HG02981 (cell line): ENCODE measurements around the gene ECPAS.
"Not testable (repeated sequence)": the region's sequence is repeated elsewhere in the genome, so short reads cannot be mapped to it uniquely, and the experiment has no call there.

Experiments used
- ATAC-seq: cut with Tn5 transposase; IDR thresholded peaks from one replicate; pipeline ENCODE4 v1.9.1; 2021; ENCODE audit warnings: mild to moderate bottlenecking, moderate library complexity; ENCODE audit not compliant: unreplicated experiment

The ECPAS gene

DNA sequence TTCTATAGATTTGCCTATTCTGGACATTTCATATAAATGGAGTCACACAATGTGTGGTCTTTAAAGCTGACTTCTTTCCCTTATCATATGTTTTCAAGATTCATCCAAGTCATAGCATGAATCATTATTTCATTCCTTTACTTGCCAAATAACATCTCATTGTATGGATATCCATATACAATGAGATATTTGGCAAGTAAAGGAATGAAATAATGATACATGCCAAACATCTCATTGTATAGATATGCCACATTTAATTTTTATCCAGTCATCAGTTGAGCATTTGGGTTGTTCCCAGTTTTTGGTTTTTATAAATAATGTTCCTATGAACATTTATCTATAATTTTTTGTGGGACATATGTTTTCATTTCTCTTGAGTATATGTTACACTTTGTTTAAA lies 133.6 kb downstream of the ECPAS start:
- ATAC-seq, result no peak

DNA sequence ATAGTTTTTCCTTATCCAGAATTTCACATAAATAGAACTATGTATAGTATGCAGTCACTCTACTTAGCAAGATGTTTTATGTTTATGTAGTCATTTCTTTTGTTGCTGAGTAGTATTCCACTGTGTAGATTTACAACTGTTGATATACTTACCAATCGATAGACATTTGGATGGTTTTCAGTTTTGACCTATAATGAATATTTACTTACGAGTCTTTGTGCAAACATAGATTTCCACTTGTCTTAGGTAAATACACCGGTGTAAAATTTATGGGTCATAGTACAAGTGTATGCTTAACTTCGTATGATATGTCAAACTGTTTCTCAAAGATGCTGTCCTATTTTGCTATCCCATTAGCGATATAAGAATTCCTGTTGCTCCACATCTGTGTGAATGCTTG lies 134.4 kb downstream of the ECPAS start:
- no peak for ATAC-seq

DNA sequence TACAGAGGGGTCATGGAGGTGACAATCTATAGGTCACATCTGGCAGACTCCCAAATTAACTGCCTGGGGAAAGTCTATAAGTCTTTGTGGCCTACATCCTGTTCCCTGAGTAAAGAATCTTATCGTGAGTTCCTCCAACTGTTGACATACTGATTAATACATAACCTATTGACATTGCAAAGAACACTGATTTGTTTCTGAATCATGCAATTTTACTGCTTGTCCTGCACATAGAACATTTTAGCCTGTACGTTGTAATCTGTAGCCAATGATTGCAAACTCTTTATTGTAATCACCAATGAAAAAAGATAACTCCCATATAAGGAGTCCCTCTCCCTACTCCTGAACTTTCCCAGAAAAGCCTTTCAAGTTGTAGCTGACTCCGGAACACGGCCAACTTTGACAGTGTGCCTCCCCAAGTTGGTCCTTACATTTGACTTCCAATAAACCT lies 135.3 kb downstream of the ECPAS start:
- no peak for ATAC-seq

DNA sequence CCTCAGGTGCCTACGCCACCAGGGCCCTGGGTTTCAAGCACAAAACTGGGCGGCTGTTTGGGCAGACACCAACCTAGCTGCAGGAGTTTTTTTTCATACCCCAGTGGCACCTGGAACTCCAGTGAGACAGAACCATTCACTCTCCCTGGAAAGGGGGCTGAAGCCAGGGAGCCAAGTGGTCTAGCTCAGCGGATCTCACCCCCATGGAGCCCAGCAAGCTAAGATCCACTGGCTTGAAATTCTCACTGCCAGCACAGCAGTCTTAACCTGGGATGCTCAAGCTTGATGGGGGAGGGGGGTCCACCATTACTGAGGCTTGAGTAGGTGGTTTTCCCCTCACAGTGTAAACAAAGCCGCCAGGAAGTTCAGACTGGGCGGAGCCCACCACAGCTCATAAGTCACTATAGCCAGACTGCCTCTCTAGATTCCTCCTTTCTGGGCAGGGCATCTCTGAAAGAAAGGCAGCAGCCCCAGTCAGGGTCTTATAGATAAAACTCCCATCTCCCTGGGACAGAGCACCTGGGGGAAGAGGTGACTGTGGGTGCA lies 149.8 kb downstream of the ECPAS start:
- not testable (repeated sequence) for ATAC-seq

DNA sequence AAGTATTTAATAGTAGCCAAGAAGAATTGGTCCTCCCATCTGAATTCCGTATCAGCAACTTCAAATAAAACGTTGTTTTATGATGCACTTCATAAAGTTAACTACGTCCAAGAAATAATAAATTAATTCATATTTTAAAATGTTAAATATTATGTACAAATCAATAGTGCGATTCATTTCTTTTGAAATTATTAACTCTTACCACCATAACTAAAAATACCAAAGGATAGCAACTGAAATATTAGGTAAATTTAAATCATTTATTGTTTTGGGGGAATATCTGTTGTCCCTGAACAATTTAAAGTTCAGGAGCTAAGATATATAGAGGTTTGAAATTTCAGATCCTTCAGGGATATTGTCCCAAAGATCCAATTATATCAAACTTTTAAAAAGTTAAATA lies 154.1 kb downstream of the ECPAS start, which contains the start of gene OR2K2:
Gene OR2K2 (minus strand): TSS at position 101 of the 400 bp plus-strand sequence. CDS start 1,791 bp downstream, outside the sequence.
- ATAC-seq, result no peak

DNA sequence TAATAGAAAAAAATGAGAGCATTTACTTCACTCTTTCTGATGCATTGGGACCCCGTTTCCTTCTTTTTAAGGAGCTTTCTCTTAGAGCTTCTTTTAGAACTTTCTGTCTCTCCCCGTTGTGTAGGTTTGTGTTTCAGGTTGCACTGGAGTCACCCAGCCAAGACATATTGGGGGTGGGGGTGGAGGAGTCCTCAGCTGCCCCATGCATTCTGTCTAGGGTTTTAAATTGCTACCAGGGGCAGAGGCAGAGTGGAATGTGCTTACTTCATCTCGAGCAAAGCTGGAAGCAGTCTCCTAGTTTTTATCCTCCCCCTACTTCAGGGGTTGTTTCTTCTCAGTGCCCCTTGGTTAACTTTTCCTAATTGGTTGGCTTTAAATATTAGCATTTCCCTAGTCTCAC lies 163.6 kb downstream of the ECPAS start:
- ATAC-seq, result no peak

DNA sequence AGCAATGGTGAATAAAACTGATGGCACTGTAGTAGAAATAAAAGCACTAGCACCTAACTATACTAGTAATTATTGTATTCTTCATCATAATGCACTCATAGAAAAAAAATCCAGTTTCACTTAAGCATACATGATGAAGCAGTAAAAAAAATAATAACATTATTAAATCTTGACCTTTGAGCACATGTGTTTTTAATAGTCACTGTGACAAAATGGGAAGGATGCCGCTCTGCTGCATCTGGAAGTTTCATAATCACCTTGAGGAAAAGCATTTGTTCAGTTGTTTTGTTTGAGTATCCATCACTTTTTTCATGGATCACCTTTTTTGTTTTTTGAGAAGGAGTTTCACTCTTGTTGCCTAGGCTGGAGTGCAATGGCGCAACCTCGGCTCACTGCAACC lies 167.4 kb downstream of the ECPAS start:
- no peak for ATAC-seq
